H1 (cell line): ENCODE measurements around the gene TMEM156.
"Not testable (repeated sequence)": the region's sequence is repeated elsewhere in the genome, so short reads cannot be mapped to it uniquely, and the experiment has no call there.

Experiments used
- ATF2 ChIP-seq: IDR thresholded peaks from 2 replicates; pipeline ENCODE4 v1.6.1; 2012; ENCODE audit warnings: low read length, inconsistent platforms
- EZH2 ChIP-seq: fragments of 200-600 bp; sonication (generic); IDR thresholded peaks from 2 replicates; pipeline ENCODE4 v1.7.1; 2012; ENCODE audit warnings: low read depth, mild to moderate bottlenecking, moderate library complexity, low read length, inconsistent platforms; ENCODE audit not compliant: severe bottlenecking

- TF ChIP-seq ATF2, EZH2: not testable (repeated sequence)
These were observed 90.3 kb downstream of the TMEM156 start for GRCh38 chr4:38941906-38942305.
